ENCODE data around the gene PROCA1.

PROCA1 gene

DNA sequence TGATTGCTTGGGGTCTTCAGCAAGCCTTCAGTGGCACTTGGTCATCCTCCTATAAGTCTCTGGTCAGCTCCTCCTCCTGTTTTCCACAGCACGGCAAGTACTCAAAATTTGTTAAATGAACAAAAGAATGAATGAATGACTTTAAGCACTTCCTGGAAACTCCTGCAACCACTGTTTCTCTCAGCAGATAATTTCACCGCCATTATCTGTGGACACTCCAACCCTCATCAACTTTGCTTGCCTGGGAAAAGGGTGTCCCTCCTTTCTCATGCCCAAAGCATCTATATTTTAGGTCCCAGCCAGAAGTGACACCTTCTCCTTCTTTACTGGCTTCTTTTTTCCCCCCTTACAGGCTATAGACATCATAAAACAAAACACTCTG is 4.4 kb downstream of the PROCA1 start:
- DNase-seq (ENCODE audit: low spot score) = no peak

DNA sequence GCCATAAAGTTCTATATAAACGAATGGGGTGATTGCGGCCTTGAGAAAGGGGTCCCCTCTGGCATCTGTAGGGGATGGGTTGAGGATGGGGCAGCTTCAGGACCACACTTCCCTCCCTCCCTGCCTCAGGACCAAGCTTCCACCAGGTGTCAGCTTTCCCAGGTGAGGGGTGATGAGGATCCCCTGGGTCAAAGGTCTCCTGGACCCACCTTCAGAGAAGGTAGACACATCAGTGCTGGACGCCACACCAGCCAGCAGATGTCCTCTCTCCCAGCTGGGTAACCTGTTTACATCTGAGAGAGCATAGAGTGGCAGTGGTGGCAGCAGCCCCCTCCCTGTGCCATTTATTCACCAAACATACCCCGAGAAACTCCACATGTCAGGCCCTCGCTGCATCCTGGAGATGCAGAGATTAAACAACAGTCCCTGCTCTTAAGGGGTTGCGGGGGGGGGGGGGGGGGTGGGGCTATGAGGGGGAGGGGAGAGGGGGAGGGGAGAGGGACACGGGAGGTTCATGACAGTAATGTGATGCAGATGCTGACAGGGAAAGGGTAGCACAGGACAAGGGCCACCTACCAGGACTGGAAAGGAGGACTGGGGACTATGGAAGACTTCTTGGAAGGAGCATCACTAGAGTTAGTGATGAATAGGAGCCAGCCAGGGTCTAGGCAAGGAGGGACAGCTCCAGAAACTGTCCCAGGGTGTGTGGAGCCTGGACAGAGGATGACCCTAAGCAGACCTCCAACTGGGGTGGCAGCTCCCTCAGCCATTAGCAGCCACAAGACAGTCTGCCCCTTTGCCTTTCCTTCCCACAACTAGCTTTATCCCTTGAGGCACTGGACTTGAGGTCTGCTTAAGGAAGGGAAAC is 5.0 kb downstream of the PROCA1 start:
- DNase-seq (ENCODE audit: low spot score) = no peak

DNA sequence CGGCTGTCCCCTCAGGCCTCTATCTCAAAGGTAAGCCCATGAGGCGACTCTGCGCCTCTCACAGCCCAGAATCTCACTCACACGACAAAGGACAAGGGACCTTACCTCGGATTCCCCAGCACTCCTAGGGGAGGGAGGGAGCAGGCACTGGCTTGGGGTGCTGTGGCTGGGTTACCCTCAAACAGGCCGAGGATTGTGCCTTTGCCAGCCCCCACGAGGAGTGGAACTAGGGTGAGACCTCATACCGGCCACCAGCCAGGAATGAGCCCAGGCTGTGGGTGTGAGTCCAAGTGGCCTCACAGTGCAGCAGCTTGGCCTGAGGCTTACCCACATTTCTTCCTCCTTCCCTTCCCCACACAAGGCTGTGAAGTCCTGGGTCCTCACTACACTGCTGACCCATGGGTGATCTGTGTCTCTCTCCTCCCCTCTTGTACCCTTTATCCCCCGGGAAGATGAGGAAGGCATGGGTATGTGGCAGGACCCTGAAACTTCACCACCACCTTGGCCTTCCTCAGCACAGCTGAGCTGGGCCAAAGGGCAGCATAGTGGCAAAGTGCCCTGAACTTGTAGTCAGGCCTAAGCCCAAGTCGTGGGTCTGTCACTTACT is 5.9 kb downstream of the PROCA1 start:
- DNase-seq (ENCODE audit: low spot score) = no peak

DNA sequence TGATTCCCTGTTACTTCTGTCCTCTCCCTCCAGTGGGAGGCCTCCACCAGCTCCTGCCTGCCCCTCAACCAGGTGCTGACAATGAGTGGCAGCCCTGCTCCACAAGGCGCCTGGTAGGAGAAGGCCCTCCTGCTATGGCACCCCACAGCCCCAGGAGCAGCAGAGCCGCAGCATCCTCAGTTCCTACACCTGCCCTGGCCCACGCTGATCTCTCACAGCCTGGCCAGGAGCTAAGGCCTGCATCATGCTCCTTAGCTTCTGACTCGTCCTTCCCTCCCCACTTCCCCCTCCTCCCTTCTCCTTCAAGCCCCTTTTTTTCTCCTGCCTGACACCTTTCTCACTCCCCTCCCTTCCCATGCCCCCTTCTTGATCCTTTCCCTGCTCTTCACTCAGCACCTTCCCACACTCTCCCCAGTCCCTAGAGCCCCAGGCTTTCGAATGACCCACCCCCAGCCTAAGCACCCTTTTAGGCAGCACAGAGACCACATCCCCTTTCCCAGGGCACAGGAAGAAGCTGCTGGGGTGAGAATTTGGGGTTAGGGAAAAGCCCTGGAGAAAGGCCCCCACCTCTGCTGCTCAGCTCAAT is 6.5 kb downstream of the PROCA1 start:
- no peak for DNase-seq (ENCODE audit: low spot score)

DNA sequence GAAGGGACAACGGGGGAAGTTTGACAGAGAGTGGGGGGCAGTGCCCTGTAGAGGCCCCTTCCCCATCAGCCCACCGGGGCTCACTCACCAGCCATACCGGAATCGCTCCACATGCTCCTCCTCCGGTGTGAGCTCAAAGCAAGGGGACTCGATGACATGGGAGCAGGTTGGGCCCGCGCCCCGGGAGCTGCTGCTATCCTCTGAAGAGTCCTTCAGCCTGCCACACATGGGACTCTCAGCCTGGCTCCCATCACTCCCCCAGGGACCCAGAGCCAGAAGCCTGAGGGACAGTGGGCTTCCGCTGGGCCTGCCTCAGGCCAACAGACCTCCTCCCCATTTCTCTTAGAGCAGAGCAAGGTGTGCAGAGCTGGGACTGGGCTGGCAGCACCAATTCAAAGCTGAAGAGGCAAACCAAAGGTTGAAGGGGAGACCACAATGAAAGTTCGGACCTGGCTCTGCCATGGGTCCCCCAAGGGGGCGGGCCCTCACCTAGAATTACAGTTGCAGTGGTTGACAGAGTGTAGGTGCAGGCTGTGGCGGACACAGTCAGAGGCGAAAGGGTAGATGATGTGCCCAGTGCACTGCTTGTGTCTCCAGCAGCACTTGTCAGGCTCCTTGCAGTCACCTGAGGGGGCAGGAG is 7.3 kb downstream of the PROCA1 start:
- DNase-seq (ENCODE audit: low spot score) = no peak

DNA sequence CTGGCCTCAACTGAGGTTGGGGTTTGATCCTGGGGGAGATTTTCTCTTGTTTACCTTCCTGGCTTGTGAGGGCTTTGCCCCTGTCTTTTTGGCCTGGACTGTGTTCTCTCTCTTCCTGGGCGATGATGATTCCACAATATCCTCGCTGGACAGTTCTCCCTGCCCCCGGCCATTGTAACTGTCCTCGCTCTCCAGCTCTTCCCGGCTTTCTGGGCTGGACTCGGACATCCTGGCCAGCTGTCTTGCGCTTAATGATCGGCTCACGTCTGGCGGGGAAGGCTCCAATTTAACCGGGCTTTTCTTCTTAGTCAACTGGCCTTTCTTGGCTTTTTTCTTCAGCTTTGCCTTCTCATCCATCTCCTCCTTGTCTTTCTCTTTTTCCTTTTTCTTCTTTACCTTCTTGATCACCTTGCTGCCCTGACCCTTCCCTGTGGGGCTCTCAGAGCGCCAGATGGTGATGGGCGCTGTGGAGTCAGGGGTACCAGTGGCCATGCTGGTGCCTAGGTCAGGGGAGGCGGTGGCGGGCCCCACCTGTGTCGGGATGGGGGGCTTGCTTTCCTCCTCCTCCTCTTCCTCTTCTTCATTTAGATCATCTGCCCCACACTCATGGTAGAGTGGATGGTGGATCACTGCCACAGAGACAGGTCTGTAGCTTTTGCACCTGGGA is 8.0 kb downstream of the PROCA1 start:
- DNase-seq (ENCODE audit: low spot score) = no peak

DNA sequence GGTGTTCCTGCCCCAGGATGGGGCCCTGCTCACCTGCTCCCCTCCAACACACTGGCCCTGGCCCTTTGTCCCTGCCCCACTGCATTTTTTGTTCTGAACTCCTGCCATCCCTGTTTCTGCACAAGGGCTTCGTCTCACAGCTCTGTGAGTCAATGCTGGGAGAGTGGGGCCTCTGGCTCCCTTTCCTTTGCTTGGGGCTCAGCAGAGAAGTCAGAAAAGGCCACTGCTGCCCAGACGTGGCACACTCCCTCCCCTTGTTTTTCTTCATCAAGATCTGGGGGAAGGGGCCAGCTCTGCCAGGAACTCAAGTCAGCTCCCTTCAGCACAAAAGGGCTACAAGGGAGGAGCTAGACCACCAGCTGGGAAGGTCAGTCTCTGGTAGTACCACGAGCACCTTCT is 8.9 kb downstream of the PROCA1 start:
- DNase-seq (ENCODE audit: low spot score) = no peak

DNA sequence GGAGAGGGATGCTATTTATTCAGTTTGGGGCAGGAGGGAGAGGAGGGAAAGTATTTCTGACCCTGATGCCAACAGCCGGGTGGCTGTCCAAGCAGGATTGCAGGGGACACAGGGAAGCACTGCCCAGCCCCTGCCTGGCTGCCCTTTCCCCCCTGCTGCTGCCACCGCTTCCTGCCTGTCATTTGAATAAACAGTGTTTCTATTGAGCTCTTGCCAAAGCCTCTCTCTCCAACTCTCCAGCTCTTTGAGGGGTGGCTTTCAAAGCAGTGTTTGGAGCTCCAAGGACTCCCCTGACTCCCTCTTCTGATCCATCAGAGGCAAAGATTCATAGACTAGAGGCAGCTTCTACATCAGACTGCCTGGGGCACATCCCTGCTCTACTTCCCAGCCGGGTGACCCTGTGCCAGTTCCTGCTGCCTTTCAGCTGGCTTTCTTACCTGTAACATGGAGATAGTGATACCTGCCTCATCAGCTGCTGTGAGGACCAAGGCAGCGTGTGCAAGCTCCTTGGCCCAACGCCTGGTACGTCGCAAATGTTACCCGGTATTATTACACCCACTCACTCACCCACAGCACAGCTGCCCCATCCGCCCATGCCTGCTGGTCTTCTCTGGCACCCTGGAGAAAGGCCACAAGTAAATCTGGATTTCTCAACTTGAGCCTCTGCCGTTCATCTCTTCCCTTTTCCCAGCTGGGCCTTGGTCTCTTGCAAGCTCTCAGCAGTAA is 9.5 kb downstream of the PROCA1 start:
- no peak for DNase-seq (ENCODE audit: low spot score)

DNA sequence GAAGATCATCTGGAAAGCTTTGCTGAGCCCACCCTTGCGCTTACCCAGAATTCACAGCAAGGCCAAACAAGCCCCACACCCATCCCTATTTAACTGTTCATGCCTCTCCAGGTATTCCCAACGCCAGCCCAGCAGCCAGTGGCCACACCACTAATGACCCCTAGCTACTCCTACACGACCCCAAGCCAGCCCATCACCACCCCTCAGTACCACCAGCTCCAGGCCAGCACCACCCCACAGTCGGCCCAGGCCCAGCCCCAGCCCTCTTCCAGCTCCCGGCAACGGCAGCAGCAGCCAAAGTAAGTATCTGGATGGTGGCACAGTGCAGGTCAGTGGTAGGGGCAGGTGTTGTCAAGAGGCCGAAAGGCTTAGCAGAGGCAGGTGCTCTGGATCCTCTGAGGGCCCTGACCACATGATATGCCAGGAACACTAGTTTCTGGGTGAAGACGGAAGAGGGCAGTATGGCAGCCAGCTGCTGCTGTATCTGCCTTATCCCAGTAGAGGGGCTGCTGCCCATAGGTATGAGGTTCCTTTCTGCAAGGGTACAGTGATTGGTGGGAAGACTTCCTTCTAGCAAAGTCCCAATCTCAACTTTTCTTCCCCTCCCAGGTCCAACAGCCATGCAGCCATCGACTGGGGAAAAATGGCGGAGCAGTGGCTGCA is 10.7 kb downstream of the PROCA1 start:
- DNase-seq (ENCODE audit: low spot score) = no peak

DNA sequence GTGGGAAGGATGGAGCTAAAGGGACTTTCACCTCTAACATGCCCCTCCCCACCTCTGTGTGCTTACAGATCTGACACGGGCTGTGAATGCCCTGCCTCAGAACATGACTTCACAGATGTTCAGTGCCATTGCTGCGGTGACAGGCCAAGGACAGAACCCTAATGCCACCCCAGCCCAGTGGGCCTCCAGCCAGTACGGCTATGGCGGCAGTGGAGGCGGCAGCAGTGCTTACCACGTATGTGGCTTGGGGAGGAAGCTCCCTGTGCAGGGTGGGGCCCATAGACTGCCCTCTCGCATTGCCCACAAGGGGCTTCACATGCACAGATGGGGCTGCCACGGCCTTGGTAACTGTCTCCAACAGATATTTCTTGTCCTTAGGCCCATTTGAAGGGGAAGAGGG is 11.4 kb downstream of the PROCA1 start:
- no peak for DNase-seq (ENCODE audit: low spot score)

DNA sequence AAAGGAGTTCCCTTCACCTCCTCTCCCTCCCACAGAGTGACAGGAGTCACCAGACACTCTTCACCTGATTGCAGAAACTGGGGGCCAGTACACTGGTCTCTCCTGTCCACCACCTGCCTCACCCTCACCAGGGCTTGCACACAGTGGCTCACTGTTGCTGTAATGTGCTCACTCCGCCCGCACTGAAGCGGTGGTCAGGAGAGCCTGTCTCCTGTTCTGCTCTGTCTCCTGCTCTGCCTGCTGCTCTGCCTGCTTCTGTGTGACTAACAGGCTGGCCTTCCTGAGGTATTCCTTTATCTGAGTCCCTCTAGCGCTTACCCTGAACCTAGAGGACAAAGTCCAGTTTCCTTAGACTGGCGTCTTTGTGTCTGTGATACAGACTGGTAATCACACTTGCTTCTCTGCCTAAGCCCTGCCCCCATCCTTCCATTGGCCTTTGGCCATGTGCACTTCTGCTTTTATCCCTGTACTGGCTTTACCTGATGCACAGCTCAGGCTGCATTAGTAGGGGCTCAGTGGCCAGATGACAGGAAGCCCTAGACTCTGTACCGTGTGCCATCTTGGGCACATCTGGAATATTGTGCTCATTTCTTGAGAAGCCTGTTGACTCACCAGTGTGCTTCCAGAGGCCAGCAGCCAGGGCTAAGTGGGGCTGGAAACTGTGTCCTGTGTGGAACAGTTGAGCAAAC is 13.3 kb downstream of the PROCA1 start:
- DNase-seq (ENCODE audit: low spot score) = no peak

DNA sequence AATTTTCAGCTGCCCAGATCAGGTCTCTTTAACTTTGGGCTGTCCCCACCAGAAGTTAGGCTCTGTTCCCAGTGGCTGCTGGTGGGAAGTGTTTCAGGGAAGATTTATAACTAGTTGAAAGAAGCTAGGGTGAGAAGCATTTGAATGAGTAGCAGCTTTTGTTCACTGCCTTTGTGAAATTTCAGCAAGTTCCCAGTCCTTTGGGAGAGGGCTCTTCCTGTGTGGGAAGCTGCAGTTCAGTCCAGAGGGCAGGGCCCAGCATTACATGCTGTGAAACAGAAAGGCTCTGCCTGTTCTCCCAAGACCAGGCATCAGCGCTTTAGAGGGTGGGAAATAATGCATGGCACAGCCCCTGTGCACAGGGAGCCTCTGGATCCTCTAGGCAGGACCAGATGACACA is 17.8 kb downstream of the PROCA1 start:
- DNase-seq (ENCODE audit: low spot score) = no peak

DNA sequence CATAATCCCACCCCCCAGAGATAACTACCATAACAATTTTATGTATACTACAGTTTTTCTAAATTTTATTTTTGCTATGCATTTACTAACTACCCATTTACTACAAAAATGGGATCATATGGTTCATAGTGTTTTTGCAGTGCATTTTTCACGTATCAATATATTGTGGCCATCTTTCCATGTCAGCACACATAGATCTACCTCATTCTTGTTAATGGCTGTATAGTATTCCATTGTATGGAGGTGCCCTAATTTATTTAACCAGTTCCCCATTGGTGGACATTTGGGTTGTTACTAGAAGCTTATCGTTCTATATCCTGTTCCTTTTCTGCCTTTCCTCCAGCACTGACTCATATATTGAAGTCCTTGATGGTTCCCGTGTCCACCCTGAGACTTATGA is 22.7 kb downstream of the PROCA1 start:
- no peak for DNase-seq (ENCODE audit: low spot score)

DNA sequence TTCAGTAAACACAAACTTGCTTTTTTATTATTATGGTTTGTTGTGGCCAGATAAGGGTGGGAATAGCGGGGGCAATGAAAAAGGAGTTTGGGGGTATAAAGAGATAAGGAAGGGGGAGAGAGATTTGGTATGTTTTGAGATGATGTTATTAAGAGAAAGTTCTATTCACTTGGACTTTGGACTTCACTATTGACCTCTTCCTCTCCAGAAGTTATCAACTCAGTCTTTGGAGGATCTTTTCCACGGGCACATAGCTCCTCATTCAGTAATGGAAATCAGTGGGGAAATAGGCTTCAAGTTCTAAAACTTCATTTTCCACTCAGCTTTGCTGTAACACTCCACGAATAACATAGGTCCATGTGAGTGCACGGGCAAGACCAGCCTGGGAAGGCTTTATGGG is 23.2 kb downstream of the PROCA1 start:
- DNase-seq (ENCODE audit: low spot score) = no peak

DNA sequence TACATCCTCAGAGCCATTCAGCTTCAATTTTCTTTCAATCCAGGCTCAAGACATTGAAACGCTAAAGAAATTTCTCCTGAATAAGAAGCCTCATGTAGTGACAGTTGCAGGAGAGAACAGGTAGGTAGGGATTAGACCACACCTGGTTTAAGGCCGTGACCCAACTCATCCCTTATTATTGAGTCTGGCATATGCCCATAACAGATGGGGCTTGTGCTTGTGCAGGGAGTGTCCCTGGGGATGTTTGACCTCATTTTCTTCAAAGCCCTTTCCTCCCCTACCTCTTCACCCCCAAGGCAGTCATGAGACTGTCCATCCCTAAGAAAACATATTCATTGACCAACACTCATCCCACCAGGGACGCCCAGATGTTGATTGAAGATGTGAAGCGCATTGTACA is 25.4 kb downstream of the PROCA1 start:
- no peak for DNase-seq (ENCODE audit: low spot score)

DNA sequence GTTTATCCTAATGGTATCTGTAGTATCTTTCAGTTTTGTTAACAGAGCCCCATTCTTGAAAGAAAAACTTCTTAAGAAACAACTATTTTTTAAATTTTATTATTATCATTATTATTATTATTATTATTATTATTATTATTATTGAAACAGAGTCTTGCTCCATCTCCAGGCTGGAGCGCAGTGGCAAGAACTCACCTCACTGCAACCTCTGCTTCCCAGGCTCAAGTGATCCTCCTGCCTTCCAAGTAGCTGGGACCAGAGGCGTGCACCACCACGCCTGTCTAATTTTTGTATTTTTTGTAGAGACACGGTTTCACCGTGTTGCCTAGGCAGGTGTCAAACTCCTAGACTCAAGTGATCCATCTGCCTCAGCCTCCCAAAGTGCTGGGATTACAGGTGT is 26.3 kb downstream of the PROCA1 start:
- DNase-seq (ENCODE audit: low spot score) = no peak

DNA sequence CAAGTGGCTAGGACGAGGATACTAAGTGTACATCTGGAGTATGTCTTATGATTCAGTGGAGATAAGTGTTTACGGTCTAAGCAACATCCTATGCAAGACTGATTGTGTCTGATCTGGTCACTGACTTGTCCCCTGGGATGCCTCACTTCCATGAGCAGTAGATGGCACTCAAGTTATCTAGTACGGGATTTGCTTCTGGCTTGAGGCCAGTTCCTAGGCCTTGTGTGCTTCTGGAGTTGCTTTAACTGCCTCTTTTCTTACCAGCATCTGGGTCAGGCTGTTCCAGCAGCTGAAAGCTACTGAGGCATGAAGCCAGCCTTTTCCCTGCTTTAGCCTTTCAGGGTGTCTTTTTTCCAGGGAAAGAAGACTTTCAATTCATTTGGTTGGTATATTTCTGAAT is 26.7 kb downstream of the PROCA1 start:
- no peak for DNase-seq (ENCODE audit: low spot score)

DNA sequence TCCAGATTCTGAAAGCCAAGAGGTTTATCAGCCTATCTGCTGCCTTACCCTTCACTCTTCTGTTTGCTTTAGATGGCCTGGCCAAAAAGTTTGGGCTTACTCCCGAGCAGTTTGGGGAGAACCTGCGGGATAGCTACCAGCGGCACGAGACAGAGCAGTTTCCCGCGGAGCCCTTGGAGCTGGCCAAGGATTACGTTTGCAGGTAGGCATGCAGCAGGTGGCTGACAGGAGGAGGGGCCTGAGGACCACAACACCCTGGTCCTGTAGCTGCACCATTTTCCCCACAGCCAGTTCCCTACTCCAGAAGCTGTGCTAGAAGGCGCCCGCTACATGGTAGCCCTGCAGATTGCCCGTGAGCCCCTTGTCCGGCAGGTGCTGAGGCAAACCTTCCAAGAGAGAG is 29.0 kb downstream of the PROCA1 start:
- DNase-seq (ENCODE audit: low spot score) = no peak

DNA sequence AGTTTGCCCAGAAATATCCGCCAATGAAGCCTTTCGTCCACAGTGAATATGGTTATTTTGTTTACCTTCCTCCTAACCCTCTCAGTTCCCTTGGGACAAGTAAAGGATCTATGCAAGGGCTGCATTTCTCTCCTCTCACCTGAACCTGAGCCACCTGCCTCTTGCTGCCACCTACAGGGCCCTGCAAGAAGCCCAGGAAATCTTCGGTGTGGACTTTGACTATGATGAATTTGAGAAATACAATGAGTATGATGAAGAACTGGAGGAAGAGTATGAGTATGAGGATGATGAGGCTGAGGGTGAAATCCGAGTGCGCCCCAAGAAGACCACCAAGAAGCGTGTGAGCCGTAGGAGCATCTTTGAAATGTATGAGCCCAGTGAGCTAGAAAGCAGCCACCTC is 35.7 kb downstream of the PROCA1 start:
- DNase-seq (ENCODE audit: low spot score) = no peak

DNA sequence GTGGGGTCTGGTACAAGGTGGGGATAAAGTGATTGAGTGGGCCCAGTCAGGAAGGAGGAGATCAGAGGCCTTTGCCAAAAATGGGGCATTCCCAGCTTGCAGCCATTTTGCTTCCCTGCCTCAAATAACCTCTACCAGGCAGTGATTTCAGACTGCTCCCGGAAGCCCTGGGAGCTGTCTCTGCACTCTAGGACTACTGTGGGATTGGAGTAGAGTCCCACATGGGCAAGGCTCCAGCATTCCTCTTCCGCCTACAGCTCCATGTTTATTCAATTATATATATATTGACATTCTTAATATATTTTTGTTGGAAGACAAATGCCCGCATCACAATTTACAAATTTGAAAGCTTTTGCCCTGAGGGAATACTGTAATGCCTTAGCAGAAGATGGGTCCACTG is 36.2 kb downstream of the PROCA1 start:
- DNase-seq (ENCODE audit: low spot score) = no peak

DNA sequence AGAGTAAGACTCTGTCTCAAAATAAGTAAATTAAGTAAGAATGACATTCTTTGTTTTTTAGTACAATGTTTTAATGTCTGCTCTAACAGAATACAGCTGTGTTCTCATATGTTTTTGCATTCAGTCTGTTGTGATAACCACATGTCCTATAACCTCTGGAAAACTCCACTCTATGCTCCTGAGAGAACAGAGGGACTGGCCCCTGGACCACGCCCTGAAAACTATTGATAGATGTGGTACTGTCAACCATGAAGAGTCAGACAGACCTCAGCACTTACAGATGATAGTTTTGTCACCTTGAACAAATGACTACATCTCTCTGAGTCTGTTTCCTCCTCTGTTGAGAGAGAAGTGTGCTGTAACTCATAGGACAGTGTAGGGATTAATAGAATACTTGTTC is 41.8 kb downstream of the PROCA1 start:
- DNase-seq (ENCODE audit: low spot score) = no peak

Data from CD4-positive, alpha-beta T cell treated with Interleukin-15 for 4 hours (primary cell).